ENCODE results near the gene MEI1. TPM values are rescaled to one million over a fixed set of nuclear protein-coding genes. Genes with fewer than 3 reads are reported as not detected.
A peak's percentile ranks its signal among the peaks of the same experiment; 100 is the strongest.

Gene MEI1, protein sequence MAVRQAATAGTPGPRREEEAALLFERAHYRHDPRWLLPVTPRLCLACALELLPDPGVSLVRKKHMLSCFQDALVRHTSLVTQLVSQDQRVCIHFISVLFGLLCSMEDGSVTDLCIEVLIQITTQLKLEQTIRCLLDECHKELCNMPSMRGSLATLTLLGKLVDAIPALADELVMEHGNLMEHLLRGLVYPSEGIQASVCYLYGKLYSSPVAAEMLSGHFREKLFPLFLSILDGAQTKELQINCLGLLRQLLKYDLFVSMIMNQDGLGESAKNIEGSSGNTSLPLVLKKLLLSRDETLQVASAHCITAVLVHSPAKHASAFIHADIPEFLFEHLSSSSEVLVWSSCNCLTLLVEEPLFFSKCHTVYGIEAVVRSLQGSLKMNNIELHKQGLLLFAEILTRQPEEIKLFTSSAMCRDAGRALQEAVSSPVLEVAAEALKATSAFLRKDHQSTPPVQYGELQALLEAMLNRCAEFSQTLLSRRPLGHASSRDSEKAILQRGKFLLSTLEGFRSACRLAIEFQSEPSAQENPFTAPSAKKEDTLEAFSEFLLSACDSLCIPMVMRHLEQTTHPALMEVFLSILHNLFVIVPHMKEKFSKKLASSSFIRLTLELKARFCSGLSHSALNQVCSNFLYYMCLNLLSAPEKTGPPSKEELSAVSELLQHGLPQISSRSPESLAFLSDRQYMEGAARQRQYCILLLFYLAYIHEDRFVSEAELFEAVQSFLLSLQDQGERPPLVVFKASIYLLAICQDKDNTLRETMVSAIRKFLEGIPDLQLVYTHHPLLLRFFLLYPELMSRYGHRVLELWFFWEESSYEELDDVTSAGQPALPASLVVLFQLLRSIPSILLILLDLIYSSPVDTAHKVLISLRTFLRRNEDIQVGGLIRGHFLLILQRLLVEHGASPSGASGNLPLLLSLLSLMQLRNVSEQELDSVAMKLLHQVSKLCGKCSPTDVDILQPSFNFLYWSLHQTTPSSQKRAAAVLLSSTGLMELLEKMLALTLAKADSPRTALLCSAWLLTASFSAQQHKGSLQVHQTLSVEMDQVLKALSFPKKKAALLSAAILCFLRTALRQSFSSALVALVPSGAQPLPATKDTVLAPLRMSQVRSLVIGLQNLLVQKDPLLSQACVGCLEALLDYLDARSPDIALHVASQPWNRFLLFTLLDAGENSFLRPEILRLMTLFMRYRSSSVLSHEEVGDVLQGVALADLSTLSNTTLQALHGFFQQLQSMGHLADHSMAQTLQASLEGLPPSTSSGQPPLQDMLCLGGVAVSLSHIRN
- total RNA-seq, result not detected

DNA sequence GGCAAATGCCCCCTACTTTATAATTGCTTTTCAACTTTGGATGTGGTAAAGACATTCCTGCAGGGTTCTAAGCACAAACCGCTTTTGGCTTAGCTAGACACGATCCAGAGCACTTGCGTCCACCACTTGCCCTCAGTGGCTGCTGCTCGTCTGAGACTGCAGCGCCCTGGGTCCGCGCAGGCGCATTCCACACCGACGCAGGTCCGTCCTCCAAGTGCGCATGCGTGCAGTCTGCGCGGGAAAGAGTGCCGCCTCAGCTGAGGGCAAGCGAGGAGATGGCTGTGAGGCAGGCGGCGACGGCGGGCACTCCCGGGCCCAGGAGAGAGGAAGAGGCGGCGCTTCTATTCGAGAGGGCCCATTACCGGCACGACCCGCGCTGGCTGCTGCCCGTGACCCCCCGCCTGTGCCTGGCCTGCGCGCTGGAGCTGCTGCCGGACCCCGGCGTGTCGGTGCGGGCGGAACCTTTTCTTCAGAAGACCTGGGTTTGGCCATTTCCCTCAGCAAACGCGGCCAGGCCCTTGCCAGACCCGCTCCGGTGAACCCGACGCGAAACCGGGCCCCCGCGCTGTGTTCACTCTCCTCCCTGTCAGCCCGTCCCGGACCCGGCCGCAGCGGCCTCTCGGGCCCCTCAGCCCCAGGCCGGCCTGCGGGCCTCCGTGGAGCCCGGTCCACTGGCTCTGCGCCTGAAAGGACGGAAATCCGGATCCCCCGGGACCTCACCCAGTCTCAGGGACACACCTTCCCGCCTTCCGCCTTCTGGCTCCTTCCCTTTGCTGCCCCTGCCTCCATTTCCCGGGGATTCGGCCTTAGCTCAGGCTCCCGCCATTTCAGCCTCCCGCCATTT lies at the start of gene MEI1:
MEI1 (plus strand) TSS at position 240 of the 844 bp plus-strand sequence; CDS start at position 276, 36 bp downstream.
- Histone ChIP-seq H3K4me1 (peaks cover 16% of the 10 kb centered on the region), H3K27me3 (no peaks in the 10 kb centered on the region), H3K4me3 (no peak within 1 kb of the TSS), H3K36me3 (replicated peaks in 1 of 2; ENCODE audit: insufficient read depth in 1 of 2, low read depth in 2 of 2) (no peaks in the 10 kb centered on the region), H3K9me3 (no peaks in the 10 kb centered on the region), H3K27ac (no peak within 1 kb of the TSS)
- peak; percentile 78 for ATAC-seq
- WGBS, 2 donors, result 37 to 39% methylated on average over 26 to 63 of the region's 69 CpGs
- TF ChIP-seq POLR2A (IDR thresholded peaks at IDR 0.05), result no peak
- TF ChIP-seq, protein P1, sequence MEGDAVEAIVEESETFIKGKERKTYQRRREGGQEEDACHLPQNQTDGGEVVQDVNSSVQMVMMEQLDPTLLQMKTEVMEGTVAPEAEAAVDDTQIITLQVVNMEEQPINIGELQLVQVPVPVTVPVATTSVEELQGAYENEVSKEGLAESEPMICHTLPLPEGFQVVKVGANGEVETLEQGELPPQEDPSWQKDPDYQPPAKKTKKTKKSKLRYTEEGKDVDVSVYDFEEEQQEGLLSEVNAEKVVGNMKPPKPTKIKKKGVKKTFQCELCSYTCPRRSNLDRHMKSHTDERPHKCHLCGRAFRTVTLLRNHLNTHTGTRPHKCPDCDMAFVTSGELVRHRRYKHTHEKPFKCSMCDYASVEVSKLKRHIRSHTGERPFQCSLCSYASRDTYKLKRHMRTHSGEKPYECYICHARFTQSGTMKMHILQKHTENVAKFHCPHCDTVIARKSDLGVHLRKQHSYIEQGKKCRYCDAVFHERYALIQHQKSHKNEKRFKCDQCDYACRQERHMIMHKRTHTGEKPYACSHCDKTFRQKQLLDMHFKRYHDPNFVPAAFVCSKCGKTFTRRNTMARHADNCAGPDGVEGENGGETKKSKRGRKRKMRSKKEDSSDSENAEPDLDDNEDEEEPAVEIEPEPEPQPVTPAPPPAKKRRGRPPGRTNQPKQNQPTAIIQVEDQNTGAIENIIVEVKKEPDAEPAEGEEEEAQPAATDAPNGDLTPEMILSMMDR (IDR thresholded peaks at IDR 0.05), result no peak
- intact Hi-C loops (cut with DNase I), result loop anchor here (10.0 kb wide), 1 partner anchor 245 kb away; the partner anchor contains the start of gene CENPM
- peak; percentile 86 to 92 (median 89) for DNase-seq

DNA sequence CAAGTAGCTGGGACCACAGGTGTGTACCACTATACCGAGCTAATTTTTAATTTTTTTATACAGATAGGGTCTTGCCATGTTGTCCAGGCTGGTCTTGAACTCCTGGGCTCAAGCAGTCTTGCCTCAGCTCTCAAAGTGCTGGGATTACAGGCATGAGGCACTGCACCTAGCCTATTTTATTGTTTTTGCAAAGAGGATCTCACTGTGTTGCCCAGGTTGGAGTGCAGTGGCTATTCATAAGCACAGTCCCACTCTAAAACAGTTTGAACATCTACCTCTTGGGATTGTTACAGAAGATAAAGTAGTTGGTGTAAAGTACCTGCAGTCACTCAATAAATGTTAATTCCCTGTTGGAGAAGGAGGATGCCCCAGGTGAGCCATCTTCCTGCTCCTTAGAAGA lies 49.1 kb upstream of the MEI1 start:
- H3K36me3 ChIP-seq (replicated peaks in 1 of 2; ENCODE audit: insufficient read depth in 1 of 2, low read depth in 2 of 2), result peaks cover 29 to 52% of the 10 kb centered on the region in 2 donors
- no peak for ATAC-seq
- H3K4me1 ChIP-seq, result no peaks in the 10 kb centered on the region
- H3K4me3 ChIP-seq, result no peak overlapping the region
- no peaks in the 10 kb centered on the region for H3K9me3 ChIP-seq
- DNase-seq, result no peak
- intact Hi-C loops (cut with DNase I), result no loop called here
- no peaks in the 10 kb centered on the region for H3K27me3 ChIP-seq
- H3K27ac ChIP-seq, result no peak overlapping the region
- no peak for TF ChIP-seq POLR2A (IDR thresholded peaks at IDR 0.05)
- 91 to 100% methylated on average over 1 of the region's 1 CpG for WGBS, 2 donors

DNA sequence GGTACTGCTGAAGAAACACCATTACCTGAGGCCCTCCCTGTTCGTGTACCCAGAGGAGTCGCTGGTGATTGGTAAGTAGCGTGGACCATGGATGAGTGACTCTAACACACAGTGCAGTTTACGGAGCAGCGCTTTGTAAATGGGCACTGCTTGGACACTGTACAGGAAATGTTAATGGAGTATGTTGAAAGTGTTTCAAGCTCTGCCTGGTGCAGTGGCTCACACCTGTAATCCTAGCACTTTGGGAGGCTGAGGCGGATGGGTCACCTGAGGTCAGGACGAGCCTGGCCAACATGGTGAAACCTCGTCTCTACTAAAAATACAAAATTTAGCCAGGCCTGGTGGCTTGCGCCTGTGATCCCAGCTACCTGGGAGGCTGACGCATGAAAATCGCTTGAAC lies 48.5 kb upstream of the MEI1 start:
- intact Hi-C loops (cut with DNase I), result no loop called here

DNA sequence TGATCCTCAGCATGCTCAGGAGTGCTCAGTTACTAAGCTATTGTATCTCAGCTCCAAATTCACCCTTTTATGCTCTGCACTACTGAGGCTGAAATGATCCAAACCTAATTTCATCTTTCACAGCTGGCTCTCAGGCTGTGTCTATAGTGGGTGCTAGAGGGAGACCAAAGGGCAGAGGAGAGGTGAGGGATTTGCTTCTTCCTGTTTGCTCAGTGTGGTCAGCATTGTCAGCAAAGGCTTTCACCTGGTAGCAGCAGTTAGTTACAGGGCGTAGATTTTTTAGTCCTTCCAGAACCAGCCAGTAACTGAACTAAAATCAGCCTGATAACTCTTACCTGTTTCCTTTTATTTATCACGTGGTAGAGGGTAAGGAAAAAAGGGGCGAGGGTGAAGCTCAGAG lies 45.0 kb upstream of the MEI1 start:
- Histone ChIP-seq H3K36me3 (replicated peaks in 1 of 2; ENCODE audit: insufficient read depth in 1 of 2, low read depth in 2 of 2) (peaks cover 22 to 58% of the 10 kb centered on the region in 2 donors), H3K9me3 (no peaks in the 10 kb centered on the region)

More for the DNA sequence above, 48.5 kb upstream of the MEI1 start:
- H3K27ac ChIP-seq, result no peak overlapping the region
- TF ChIP-seq, protein P1 (IDR thresholded peaks at IDR 0.05), result no peak
- no peak for TF ChIP-seq POLR2A (IDR thresholded peaks at IDR 0.05)
- no peak for DNase-seq
- H3K4me1 ChIP-seq, result no peaks in the 10 kb centered on the region
- WGBS, 2 donors, result 94 to 97% methylated on average over 11 of the region's 11 CpGs
- ATAC-seq, result no peak
- peaks cover 28 to 52% of the 10 kb centered on the region in 2 donors for H3K36me3 ChIP-seq (replicated peaks in 1 of 2; ENCODE audit: insufficient read depth in 1 of 2, low read depth in 2 of 2)
- no peaks in the 10 kb centered on the region for H3K27me3 ChIP-seq
- no peak overlapping the region for H3K4me3 ChIP-seq
- H3K9me3 ChIP-seq, result no peaks in the 10 kb centered on the region

DNA sequence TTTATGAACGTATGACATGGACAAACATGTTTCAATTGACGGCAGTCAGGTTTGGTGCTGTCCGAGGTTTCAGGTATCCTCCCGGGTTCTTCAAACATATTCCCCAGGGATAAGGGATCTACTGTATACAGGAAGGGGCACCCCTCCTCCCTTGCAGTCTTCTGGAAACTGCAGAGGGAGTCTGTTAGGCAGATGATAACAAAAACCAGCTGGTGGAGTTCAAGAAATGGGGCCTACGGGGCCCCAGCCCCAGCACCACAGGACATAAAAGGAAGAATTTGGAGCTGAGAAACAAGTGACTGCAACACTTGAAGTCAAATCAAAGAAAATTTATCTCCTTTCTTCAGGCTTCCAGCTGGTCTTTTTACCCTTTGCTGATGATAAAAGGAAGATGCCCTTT lies 42.7 kb upstream of the MEI1 start:
- intact Hi-C loops (cut with DNase I), result no loop called here
- Histone ChIP-seq H3K27me3 (no peaks in the 10 kb centered on the region), H3K27ac (no peak overlapping the region), H3K4me1 (no peaks in the 10 kb centered on the region), H3K4me3 (no peak overlapping the region), H3K36me3 (replicated peaks in 1 of 2; ENCODE audit: insufficient read depth in 1 of 2, low read depth in 2 of 2) (peaks cover 16 to 63% of the 10 kb centered on the region in 2 donors), H3K9me3 (no peaks in the 10 kb centered on the region)
- ATAC-seq (no peak), DNase-seq (no peak)
- no peak for TF ChIP-seq POLR2A (IDR thresholded peaks at IDR 0.05)
- TF ChIP-seq, protein P1 (IDR thresholded peaks at IDR 0.05), result no peak
- WGBS, 2 donors, result 79 to 81% methylated on average over 5 of the region's 5 CpGs

More for the DNA sequence above, 45.0 kb upstream of the MEI1 start:
- Histone ChIP-seq H3K27me3 (no peaks in the 10 kb centered on the region), H3K27ac (no peak overlapping the region), H3K4me1 (no peaks in the 10 kb centered on the region), H3K4me3 (no peak overlapping the region)
- intact Hi-C loops (cut with DNase I), result no loop called here
- no peak for DNase-seq
- 88 to 98% methylated on average over 3 of the region's 3 CpGs for WGBS, 2 donors
- no peak for ATAC-seq
- TF ChIP-seq POLR2A (IDR thresholded peaks at IDR 0.05), result no peak
